ENCODE results near the gene HP. TPM values are rescaled to one million over a fixed set of nuclear protein-coding genes. Genes with fewer than 3 reads are reported as not detected.

HP gene
- total and polyA plus RNA-seq, 2 of the 13 experiments (the other 11 are each of a cell fraction or from before 2014, with no cell fraction given): 387 to 524 TPM

GRCh38 chr16:72008424-72009216, 45.7 kb upstream of the HP start, which contains the start of gene DHODH (continued):
- peak; percentile 98 for TF ChIP-seq SRY (CRISPR knock-in tag; IDR thresholded peaks at IDR 0.05)
- TF ChIP-seq ZNF7 (CRISPR knock-in tag; IDR thresholded peaks at IDR 0.05): no peak
- no peak for TF ChIP-seq ZSCAN30 (CRISPR knock-in tag; IDR thresholded peaks at IDR 0.05)
- TF ChIP-seq, protein P1, sequence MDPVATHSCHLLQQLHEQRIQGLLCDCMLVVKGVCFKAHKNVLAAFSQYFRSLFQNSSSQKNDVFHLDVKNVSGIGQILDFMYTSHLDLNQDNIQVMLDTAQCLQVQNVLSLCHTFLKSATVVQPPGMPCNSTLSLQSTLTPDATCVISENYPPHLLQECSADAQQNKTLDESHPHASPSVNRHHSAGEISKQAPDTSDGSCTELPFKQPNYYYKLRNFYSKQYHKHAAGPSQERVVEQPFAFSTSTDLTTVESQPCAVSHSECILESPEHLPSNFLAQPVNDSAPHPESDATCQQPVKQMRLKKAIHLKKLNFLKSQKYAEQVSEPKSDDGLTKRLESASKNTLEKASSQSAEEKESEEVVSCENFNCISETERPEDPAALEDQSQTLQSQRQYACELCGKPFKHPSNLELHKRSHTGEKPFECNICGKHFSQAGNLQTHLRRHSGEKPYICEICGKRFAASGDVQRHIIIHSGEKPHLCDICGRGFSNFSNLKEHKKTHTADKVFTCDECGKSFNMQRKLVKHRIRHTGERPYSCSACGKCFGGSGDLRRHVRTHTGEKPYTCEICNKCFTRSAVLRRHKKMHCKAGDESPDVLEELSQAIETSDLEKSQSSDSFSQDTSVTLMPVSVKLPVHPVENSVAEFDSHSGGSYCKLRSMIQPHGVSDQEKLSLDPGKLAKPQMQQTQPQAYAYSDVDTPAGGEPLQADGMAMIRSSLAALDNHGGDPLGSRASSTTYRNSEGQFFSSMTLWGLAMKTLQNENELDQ (CRISPR knock-in tag; IDR thresholded peaks at IDR 0.05; ENCODE audit: borderline replicate concordance): no peak
- TF ChIP-seq, protein P2, sequence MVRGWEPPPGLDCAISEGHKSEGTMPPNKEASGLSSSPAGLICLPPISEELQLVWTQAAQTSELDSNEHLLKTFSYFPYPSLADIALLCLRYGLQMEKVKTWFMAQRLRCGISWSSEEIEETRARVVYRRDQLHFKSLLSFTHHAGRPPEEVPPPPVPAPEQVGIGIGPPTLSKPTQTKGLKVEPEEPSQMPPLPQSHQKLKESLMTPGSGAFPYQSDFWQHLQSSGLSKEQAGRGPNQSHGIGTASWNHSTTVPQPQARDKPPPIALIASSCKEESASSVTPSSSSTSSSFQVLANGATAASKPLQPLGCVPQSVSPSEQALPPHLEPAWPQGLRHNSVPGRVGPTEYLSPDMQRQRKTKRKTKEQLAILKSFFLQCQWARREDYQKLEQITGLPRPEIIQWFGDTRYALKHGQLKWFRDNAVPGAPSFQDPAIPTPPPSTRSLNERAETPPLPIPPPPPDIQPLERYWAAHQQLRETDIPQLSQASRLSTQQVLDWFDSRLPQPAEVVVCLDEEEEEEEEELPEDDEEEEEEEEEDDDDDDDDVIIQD (CRISPR knock-in tag; IDR thresholded peaks at IDR 0.05; ENCODE audit: low read depth): peak; percentile 50; the same call in 1 of the 2 replicates
- TF ChIP-seq ZEB1 (IDR thresholded peaks at IDR 0.05; ENCODE audit: insufficient replicate concordance, low read depth): no peak
- TF ChIP-seq KMT2B (CRISPR knock-in tag; IDR thresholded peaks at IDR 0.05): peak; percentile 73
- no peak for TF ChIP-seq NCOA5 (CRISPR knock-in tag; IDR thresholded peaks at IDR 0.05)
- TF ChIP-seq ZNF563 (CRISPR knock-in tag; IDR thresholded peaks at IDR 0.05): peak; percentile 86
- TF ChIP-seq IKZF5 (CRISPR knock-in tag; IDR thresholded peaks at IDR 0.05): peak; percentile 87
- TF ChIP-seq PBX2 (CRISPR knock-in tag; IDR thresholded peaks at IDR 0.05): no peak
- no peak for TF ChIP-seq SNRNP70 (IDR thresholded peaks at IDR 0.05; ENCODE audit: low read depth, low read length)
- no peak for TF ChIP-seq ARID2 (CRISPR knock-in tag; IDR thresholded peaks at IDR 0.05; ENCODE audit: borderline replicate concordance)
- 0 out of 2 replicates have a peak, but pooled peaks have one; percentile 18 for TF ChIP-seq HCFC1 (IDR thresholded peaks at IDR 0.05; ENCODE audit: low read depth, low read length)
- TF ChIP-seq ATF7 (IDR thresholded peaks at IDR 0.05): no peak
- TF ChIP-seq ATF7 (CRISPR knock-in tag; IDR thresholded peaks at IDR 0.05): peak; percentile 88
- no peak; the same call in 1 of the 2 replicates for TF ChIP-seq SOX5 (CRISPR knock-in tag; IDR thresholded peaks at IDR 0.05; ENCODE audit: borderline replicate concordance)
- TF ChIP-seq, protein P3, sequence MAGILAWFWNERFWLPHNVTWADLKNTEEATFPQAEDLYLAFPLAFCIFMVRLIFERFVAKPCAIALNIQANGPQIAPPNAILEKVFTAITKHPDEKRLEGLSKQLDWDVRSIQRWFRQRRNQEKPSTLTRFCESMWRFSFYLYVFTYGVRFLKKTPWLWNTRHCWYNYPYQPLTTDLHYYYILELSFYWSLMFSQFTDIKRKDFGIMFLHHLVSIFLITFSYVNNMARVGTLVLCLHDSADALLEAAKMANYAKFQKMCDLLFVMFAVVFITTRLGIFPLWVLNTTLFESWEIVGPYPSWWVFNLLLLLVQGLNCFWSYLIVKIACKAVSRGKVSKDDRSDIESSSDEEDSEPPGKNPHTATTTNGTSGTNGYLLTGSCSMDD (CRISPR knock-in tag; IDR thresholded peaks at IDR 0.05): no peak
- no peak for TF ChIP-seq LCORL (IDR thresholded peaks at IDR 0.05)
- peak; percentile 35; the same call in 1 of the 2 replicates for TF ChIP-seq LCORL (CRISPR knock-in tag; IDR thresholded peaks at IDR 0.05)
- TF ChIP-seq, protein P4, sequence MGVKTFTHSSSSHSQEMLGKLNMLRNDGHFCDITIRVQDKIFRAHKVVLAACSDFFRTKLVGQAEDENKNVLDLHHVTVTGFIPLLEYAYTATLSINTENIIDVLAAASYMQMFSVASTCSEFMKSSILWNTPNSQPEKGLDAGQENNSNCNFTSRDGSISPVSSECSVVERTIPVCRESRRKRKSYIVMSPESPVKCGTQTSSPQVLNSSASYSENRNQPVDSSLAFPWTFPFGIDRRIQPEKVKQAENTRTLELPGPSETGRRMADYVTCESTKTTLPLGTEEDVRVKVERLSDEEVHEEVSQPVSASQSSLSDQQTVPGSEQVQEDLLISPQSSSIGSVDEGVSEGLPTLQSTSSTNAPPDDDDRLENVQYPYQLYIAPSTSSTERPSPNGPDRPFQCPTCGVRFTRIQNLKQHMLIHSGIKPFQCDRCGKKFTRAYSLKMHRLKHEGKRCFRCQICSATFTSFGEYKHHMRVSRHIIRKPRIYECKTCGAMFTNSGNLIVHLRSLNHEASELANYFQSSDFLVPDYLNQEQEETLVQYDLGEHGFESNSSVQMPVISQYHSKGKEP (CRISPR knock-in tag; IDR thresholded peaks at IDR 0.05): no peak
- no peak for TF ChIP-seq ZNF557 (CRISPR knock-in tag; IDR thresholded peaks at IDR 0.05)

All from HepG2 (cell line).